ENCODE results near the gene SVEP1.

- TF ChIP-seq CTCF (IDR thresholded peaks at IDR 0.05) (no peak), EZH2 (IDR thresholded peaks at IDR 0.05; ENCODE audit: borderline replicate concordance, insufficient read depth, low read depth, low read length, poor library complexity, severe bottlenecking) (no peak)
Observed at GRCh38 chr9:110537841-110538646, 41.5 kb downstream of the SVEP1 start.

All from B cell (primary cell).